ENCODE data around the gene AIG1.

Gene AIG1

DNA sequence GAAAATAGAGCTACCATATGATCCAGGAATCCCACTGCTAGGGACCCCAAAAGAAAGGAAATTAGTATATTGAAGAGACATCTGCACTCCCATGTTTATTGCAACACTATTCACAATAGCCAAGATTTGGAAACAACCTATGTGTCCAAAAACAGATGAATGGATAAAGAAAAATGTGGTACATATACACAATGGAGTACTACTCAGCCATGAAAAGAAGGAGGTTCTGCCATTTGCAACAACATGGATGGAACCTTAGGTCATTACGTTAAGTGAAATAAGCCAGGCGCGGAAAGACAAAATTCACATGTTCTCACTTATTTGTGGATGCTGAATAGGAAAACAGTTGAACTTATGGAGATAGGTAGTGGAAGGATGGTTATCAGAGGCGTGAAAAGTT, 252.5 kb downstream of the AIG1 start:
- TF ChIP-seq GATA3 (IDR thresholded peaks at IDR 0.05; ENCODE audit: low read depth, low read length) (no peak), GATA2 (IDR thresholded peaks at IDR 0.05; ENCODE audit: low read depth, low read length) (no peak)

DNA sequence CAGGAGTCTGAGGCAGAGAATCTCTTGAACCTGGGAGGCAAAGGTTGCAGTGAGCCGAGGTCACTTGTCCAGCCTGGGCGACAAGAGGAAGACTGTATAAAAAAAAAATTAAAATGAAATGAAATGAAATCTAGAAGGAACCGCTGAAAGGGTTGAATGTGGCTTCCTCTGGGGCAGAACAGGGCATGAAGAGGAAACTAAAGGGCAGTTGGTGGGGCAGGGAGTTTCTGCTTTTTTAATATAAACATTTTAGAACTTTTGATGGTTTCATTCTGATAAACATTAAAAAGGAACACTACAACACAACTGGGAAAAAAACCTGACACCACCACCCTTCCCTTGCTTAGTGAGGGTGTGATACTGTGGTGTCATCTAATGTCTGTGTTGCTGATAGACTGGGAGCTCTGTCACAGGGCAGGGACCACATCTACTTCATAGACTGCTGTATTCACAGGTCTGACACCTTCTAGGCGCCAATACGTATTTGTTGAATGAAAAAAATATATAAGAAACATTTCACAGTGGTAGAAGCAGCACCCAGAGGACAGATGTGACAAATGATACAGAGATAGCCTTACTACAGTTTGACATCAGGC, 260.9 kb downstream of the AIG1 start:
- TF ChIP-seq GATA3 (IDR thresholded peaks at IDR 0.05; ENCODE audit: low read depth, low read length) (no peak), GATA2 (IDR thresholded peaks at IDR 0.05; ENCODE audit: low read depth, low read length) (no peak)

DNA sequence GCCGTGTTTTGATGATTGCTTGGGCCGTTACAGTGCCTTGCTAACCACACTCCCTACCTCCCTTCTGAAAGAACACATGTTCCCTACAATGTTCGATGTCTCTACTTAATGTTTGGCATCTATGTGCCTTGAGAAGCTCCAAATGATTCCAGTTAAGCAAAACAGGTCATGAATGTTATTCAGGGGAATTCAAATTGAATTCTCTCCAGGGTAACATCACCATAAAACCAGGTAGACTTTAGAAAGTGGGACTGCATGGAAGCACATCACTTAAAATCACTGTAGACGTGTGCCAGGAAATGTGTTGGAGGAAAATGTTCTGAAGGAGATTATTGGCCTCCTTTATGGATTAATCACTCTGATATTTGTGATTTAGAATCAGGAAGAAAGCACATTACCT, 261.7 kb downstream of the AIG1 start:
- TF ChIP-seq GATA3 (IDR thresholded peaks at IDR 0.05; ENCODE audit: low read depth, low read length) = no peak
- TF ChIP-seq GATA2 (IDR thresholded peaks at IDR 0.05; ENCODE audit: low read depth, low read length) = no peak

DNA sequence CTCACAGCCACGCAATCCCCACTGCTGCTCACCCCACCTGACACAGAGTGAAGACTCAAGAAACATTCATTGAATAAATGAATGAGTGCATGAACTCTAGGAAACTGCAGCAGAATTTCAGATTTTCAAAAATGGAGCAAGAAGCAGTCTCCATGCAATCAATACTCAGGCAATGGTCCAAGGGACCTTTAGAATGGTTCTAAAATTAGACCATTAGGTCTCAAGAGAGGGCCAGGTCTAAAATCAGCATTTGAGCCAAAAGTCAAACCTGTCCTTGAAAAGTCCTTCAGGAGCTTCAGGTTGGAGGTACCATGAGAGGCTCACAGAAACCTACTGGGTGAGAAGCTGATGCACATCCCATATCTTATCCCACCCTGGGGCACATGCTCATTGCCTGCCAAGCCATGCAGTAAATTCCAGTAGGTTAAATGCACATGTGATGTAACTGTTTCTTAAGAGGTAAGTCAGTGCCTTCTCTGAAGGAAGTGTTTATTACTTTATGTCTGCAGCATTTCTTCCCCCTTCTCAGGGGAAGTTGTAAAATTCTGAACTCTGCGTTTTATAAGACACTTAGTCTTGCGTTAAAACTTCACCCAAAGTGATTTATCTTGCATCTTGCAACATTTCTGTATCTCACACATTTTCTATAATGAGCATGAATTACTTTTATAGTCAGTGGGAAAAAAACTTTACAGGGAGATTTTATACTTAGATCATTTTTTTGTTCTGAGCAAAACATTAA, 263.2 kb downstream of the AIG1 start:
- TF ChIP-seq GATA3 (IDR thresholded peaks at IDR 0.05; ENCODE audit: low read depth, low read length) (no peak), GATA2 (IDR thresholded peaks at IDR 0.05; ENCODE audit: low read depth, low read length) (no peak)

DNA sequence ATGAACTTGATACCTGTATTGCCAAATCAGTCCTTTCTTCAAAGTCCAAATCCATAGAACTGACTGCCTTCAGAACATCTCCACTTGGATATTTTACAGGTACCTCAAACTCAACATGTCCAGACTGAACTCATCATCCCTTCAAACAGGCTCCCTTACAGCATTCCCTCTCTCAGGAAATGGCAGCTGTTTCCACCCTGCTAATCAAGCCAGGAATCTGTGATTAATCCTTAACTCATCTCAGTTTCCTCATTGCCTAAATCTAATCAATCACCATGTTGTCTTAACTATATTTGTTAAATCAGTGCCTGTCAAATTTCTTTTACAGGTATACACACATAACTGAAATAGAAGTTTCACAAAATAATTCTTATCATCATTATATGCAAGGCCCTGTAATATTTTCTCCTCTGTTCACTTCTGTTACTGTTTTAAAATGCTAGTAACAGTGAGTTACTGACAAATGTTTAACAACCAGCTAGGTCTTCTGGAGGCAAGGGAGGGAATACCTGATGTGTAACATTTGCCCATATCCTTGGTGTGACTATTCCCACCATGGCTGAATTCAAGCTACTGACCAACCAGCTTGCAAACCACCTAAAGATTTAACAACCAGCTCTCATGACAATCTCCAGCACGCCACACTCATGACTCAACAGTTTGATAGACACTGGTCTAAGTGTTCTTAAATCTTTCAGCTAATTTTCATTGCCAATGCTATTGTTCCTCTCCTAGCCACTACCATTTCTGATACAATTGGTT, 264.9 kb downstream of the AIG1 start:
- TF ChIP-seq GATA2 (IDR thresholded peaks at IDR 0.05; ENCODE audit: low read depth, low read length) = no peak
- no peak for TF ChIP-seq GATA3 (IDR thresholded peaks at IDR 0.05; ENCODE audit: low read depth, low read length)

DNA sequence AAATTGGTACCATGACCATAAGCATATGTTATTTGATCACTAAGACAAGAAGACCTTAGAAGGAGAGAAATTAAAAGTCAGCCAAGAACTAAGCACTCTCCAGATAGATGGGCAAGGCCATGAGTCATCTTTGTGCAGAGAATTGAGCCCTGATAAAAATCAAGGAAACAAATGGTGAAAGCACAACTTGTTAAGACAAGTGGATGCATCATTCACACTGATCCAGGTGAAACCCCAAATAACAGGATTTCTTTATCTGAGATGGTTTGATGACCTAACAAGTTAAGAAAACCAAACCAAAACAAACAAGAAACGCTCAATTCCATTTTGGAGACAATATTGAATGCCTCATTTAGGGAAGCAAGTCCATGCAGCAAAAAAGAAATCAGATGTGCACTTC, 268.2 kb downstream of the AIG1 start:
- TF ChIP-seq GATA3 (IDR thresholded peaks at IDR 0.05; ENCODE audit: low read depth, low read length) = no peak
- no peak for TF ChIP-seq GATA2 (IDR thresholded peaks at IDR 0.05; ENCODE audit: low read depth, low read length)

DNA sequence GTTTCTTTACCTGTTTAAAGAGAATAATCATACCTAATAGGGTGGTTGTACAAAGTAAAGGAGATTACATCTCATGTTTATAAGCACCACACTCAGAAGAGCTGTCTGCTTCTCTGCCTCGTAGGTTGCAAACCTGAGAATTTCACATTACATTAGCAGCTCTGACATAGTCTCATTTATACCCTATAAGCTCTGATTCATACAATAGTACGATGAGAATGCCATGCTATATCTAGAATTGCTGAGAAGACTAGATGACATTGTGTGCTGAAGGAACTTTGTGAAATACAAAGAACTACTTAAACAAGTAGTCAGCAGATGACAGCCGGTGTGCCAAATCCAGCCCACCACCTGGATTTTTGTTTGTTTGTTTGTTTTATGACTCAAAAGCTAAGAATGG, 268.6 kb downstream of the AIG1 start:
- no peak for TF ChIP-seq GATA3 (IDR thresholded peaks at IDR 0.05; ENCODE audit: low read depth, low read length)
- no peak for TF ChIP-seq GATA2 (IDR thresholded peaks at IDR 0.05; ENCODE audit: low read depth, low read length)

DNA sequence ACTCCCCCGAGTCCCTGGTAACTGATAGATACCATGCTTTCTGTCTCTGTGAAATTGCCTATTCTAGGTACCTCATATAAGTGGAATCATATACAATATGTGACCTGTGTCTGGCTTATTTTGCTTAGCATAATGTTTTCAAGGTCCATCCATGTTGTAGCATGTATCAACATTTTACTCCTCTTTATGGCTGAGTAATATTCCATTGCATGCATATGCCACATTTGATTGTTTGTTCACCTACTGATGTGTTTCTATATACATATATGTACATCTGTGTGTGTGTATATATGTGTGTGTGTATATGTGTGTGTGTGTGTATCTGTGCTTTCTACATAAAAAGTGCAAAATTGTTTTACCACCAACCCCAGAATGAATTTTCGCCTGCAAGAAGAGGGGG, 270.7 kb downstream of the AIG1 start:
- no peak for TF ChIP-seq GATA2 (IDR thresholded peaks at IDR 0.05; ENCODE audit: low read depth, low read length)
- TF ChIP-seq GATA3 (IDR thresholded peaks at IDR 0.05; ENCODE audit: low read depth, low read length) = no peak

DNA sequence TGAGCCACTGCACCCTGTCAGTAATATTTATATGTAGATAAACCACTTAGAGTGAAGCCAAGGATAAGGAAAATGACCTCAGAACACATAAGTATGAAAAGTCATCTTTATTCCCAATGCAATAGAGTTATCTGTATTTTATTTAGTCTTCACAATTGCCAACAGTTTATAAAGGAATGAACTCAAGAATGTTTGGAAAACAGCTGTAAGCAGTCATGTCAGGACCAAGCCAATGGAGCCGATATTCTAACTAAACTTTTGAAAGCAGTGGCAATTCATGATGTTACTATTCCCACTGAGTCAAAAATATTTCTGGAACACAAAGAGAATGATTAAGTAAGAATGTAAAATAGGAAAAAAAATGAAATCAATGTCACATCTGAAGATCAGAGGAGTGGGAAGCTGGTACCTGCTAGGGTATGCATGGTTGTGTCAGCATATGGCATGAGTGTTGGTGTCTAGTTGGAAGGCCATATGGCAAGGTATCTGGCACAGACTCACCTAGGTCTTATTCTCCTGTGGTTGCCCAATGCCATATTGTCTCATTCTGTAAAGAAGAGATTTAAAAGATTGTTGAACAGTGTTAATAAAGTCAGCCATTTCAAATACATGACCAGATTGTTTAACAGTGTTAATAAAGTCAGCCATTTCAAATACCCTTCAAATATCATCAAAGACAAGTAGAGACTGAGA, 271.6 kb downstream of the AIG1 start:
- TF ChIP-seq GATA2 (IDR thresholded peaks at IDR 0.05; ENCODE audit: low read depth, low read length) (no peak), GATA3 (IDR thresholded peaks at IDR 0.05; ENCODE audit: low read depth, low read length) (no peak)

DNA sequence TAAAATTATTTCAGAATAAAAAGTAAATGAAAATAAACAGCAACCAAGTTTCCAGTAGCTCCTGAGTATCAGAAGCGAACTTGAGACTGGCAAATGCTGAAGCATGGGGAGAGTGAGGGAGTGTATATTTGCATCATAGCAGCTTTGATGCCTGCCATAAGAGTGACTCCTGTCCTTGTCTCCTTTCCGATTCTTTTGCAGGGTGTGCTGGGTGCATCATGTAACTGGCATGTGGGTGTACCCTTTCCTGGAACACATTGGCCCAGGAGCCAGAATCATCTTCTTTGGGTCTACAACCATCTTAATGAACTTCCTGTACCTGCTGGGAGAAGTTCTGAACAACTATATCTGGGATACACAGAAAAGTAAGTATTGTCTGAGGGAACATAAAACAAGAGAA, 272.4 kb downstream of the AIG1 start:
- TF ChIP-seq GATA2 (IDR thresholded peaks at IDR 0.05; ENCODE audit: low read depth, low read length) (no peak), GATA3 (IDR thresholded peaks at IDR 0.05; ENCODE audit: low read depth, low read length) (no peak)

DNA sequence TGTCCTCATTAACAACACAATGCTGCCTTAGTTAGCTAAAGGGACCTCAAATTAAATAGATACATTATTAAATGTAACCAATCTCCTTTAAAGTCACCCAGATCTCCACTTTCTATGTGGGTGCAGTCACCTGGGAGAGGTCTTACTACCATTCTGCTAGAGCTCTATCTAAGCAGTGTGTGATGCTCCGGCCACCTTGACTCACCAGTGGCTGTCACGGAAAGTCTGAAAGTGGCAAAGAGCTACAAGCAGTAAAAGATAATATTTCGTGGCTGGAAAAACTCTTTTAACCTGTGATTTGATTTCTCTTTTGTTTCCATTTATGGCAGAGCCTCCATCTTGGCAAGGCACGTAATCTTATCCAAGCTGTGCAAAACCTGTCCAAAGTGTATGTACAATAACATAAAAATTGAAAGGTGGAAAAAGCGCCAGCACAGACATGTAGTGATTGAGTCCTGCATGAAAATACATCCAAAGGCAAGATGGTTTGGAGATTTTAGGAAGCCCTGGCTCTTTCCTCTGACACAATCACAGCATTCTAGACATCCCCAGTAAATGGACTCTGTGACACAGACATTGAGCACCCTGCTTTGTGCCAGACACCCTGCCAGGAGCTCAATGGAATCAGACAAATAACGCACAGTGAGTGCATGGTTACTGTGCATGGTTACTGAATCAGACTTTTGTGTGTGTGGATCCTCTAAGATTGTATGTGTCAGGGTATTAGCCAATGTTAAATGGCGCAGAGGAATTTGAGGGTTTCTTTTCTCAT, 273.2 kb downstream of the AIG1 start:
- TF ChIP-seq GATA3 (IDR thresholded peaks at IDR 0.05; ENCODE audit: low read depth, low read length) (no peak), GATA2 (IDR thresholded peaks at IDR 0.05; ENCODE audit: low read depth, low read length) (no peak)

DNA sequence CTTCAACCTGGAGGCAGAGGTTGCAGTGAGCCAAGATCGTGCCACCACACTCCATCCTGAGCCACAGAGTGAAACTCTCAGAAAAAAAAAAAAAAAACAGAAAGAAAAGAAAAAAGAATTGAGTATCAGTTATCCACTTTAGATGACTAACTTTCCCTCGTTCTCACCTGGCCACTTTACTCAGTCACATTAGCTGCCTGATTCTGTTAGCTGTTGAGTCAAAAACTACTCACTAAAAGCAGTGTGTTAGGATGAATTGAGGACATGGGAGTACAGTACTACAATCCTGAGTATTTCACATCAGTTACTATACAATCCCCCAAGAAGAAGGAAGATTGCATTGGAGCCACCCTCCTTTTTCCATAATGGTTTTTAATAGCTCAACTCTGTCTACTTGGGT, 275.2 kb downstream of the AIG1 start:
- TF ChIP-seq GATA3 (IDR thresholded peaks at IDR 0.05; ENCODE audit: low read depth, low read length) (no peak), GATA2 (IDR thresholded peaks at IDR 0.05; ENCODE audit: low read depth, low read length) (no peak)

DNA sequence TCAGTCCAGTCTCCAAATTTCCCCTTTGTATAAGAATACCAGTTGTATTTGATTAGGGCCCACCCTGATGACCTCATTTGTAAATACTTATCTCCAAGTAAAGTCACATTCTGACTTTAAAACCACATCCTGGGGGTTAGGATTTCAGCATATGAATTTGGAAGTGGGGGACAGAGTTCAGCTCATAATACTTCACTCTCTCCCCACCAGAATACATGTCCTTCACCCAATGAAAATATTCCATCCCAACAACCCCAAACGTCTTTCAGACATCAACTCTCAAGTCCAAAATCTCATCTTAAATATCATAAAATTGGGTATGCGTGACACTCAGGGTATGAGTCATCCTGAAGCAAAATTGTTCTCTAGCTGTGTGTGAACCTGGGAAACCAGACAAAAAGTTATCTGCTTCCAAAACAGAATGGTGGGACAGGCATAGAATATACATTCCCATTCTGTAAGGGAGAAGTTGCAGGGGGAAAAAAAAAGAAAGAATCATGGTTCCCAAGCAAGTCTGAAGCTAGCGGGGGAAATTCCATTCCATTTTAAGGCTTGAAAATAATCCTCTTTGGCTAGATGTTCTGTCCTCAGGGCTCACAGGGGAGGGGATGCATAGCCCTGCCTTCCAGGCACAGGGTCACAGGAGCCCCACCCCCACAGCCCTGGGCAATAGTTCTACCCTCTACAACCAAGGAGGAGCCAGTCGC, 275.9 kb downstream of the AIG1 start:
- no peak for TF ChIP-seq GATA2 (IDR thresholded peaks at IDR 0.05; ENCODE audit: low read depth, low read length)
- no peak for TF ChIP-seq GATA3 (IDR thresholded peaks at IDR 0.05; ENCODE audit: low read depth, low read length)
